ENCODE data around the gene SOX6.
"Not testable (repeated sequence)": the region's sequence is repeated elsewhere in the genome, so short reads cannot be mapped to it uniquely, and the experiment has no call there.

SOX6 gene

DNA sequence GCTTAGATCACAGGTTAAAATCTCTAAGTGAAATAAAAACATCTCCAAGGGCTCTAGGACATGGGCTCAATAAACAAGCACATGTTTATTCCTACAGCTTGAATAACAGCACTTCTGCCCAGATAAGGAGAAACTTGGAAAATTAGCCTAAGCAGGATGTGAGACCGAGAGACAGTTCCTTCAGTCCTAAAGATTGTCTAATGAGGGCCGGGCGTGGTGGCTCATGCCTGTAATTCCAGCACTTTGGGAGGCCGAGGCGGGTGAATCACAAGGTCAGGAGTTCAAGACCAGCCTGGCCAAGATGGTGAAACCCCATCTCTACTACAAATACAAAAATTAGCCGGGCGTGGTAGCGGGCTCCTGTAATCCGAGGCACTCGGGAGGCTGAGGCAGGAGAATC, 327.2 kb downstream of the SOX6 start:
- not testable (repeated sequence) for DNase-seq

DNA sequence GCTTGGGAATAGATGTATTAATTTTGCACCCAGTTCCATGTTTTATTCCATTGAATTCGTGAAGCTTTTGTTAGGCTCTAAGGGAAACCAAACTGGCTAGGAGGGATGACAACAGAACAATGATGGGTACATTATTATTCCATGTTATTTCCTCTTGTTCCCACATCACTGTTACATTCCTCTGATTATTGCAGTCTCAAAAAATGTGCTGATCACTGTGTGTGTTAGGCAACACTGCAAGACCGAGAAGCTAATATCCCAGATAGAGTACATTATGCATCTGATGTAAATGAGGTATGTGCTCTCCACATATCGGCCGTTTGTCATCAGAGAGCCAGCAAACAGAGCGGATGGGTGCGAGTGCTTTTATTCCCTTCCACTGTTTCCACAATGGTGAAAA, 327.9 kb downstream of the SOX6 start:
- no peak for DNase-seq

DNA sequence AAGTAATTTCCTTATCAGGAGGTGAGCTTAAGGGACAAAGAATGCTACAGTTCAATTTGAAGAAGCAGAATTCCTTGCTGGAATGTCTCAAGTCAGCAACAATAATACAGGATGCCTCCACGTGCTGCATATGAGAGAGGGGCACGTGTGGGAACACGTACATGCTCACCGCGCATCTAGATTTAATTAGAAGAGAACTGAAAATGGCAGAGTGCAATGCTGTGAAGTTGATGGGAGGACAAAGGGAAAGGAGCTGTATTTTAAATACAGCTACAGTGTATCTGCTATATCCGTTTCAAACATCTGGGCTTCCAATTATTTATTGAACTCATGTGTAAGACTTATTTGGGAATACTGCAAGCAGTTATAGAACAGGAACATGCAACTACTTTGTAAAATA, 328.7 kb downstream of the SOX6 start:
- DNase-seq, result no peak

DNA sequence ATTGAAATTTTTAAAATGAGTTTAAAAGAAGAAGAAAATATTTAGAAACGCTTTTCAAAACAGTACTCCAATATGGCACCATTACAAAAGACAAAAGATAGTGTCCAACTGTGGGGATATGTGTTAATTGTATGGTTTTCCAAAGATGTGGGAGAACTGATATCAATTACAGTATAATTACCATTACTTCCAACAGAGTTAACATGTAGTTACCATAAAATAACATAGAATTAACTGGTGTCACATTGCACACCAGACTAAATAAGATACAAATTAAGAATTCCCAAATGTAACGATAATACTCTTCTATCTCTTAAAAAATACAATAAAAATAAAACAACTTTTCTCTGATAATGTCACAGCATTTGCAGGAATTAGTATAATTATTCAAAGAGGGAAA, 329.5 kb downstream of the SOX6 start:
- no peak for DNase-seq

DNA sequence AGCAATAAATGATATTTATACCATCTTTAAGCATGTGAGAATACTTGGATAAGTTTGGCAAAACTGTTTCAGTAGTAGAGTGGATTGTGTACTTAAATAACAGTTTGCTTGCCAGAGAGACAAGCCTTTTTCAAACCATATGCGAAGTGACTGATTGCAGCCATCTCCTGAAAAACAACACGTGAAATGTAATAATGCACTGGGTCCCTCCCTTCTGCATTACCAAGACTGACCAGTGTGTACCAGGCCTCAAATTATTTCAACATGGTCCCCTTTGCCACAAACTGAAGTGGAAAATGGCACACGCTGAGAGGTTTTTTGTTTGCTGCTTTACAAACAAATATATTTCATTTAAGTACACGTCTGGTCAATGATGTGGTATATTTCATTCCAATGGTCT, 337.4 kb downstream of the SOX6 start:
- DNase-seq, result no peak

DNA sequence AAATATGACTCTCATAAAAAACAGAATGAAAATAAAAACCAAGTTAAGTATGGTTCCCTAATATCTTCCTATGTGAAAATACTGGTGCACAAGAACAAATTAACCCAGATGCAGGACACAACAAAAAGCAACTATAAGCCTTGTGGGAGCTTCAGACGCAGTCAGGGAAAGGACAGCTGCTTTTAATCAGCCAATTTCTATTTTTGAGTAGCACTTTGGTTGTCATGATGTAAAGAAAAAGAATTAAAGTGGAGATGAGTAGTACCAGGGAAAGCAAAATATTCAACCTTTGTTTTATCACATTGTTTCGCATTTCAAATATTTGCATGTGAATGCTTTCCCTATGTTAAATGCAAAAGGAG, 339.9 kb downstream of the SOX6 start:
- DNase-seq, result no peak

DNA sequence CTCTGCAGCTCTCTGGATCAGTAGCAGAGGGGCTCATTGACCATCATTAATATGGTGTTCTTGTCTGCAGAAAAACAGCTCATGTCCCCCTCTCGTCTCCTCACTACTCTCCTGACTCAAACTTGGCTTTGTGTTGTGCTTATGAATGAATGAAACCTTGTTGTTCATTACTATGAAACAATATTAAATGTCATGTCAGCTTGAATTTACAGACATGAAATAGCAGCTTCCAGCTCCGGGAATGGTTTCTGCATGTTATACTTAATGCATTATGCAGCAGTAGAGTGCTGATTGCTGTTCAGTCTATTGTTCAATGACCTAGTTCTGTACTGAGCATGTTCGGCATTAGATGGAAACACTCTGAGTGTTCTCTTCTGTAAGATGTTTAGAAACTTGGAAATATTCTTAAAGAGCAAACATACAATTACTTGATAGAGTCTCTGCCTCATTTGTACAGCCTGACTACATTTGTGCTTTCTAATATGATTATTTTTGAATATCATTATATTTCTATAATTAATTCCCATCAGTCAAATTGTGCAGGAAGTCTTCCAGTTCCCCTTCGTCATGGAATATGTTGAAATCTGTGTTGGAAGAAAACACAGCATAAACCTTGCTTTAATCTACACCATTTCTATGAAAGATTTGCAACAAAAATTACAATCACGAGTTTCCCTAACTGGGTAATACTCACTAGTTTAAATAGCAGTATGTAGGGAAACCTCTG, 340.4 kb downstream of the SOX6 start:
- no peak for DNase-seq

DNA sequence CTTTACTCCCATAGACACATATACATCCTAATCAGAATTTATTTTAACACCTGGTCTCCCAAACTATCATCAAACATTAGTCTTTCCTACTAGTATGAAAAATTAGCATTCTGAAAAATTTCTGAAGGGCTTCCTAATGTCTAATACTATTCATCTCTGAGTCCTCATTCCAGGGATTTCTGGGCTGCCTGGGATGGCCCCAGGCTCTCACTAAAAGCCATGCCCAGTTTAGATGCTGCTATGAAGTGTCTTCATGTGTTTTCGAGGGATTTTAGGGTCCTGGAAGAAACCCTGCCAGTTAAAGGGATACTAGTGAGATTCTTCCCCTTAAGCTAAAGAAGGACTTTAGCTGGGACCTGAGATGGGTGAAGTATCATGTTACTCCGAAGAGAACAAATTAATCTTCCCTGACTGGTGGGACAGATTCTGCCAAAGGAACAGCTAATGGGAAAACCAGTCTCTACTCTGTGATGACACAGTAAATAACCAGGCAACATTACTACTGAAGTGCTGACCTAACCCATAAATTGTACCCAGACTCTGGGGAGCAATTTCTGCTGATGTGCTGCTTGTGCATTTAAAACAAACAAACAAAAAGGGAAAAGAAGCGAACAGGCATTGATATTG, 342.6 kb downstream of the SOX6 start:
- no peak for DNase-seq

DNA sequence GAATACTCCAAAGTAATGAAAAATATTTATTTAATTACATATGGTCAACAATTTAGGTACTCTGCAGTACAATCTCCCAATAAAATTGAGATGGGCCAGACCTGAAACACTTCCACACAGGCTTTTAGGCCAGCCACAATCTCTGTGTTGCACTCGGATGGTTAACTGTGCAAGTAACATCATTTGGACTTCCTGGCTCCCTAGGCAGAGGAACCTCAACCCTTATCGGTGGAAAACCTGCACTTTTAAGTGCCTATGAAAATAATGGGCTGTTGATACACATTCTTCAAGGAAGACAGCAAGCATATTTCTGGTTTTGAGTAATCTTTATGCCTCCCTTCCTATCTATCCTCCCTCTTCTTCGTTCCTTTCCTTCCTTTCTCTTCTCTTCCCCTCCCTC, 343.1 kb downstream of the SOX6 start:
- DNase-seq, result no peak

DNA sequence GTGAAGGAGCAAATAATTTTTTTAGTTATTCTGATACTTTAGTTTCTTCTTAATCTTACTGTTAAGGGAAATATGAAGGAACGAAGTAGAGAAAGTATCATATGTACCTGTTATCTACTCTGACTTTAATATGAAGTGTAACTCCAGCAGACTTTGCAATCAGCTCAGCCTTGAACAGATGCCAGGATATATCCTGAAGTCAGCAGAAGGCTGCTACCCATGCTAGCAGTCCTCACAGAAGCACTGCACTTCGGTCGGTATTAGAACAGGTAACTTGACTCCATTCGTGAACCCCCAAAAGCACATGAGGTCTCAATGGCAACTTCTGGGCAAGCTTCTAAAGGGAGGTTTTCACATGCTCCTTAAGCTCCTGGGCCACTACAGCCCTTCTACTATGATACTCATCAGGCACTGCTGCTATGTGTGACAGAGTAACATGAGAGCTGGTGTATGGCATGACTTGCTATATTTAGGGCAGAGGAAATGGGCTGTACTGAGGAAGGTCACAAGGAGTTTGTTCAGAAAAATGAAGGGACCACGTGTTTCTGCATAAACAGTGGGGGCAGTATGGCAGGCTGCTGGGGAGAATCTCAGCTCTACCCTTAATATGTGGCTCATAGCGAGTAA, 344.1 kb downstream of the SOX6 start:
- DNase-seq, result no peak

DNA sequence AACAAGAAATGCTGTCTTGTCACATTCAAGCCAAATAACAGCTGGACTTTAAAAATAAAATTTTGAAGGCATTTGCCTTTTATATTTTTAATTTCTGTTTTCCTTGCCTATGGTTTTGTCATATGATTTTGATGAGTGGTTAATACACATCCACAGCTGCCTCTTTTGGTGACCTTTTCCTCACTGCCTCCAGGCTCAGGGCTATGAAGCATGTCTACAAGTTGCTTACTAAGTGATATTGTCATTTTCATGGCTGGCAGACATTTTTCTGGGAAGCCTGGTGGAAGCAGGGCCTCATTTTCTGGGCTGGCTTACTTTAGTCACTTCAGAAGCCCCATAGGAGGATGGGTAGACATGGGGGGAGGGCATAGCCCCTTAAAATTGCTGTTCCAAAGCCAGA, 344.9 kb downstream of the SOX6 start:
- DNase-seq, result no peak

DNA sequence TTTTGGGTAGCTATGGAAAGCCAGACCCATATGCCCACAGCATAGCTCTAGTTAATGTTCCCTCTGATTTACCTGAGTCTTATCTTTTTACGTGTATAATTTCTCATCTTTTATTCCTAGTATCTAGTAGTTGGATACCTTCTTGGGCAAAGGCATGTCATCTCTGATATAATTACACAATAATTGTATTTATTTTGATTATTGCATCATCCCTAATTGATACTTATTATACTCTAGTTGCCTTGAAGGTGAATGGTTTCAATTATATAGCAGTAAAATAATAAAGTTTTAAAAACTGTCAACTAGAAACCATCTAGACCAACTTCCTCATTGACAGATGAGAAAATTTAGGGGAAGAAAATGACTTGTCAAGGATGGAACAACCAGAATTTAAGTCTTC, 347.3 kb downstream of the SOX6 start:
- DNase-seq, result no peak

DNA sequence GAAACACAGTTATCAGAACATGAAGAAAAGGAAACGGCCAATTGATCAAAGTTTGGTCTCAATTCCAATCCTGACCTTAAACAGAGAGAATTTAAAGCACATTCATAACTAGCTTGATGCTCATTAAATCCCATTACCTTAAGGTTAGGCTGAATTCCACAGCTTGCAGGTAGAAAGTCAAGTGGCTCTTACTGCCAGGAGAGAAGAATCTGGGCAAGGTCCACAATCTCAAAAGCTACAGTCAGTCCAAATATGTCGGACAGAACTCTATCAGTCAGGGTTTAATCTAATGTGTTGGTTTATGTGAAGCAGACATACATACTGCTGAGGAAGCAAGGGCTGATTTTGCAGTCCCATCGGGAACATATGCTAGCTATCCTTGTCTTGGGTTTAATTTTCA, 348.8 kb downstream of the SOX6 start:
- DNase-seq, result no peak

DNA sequence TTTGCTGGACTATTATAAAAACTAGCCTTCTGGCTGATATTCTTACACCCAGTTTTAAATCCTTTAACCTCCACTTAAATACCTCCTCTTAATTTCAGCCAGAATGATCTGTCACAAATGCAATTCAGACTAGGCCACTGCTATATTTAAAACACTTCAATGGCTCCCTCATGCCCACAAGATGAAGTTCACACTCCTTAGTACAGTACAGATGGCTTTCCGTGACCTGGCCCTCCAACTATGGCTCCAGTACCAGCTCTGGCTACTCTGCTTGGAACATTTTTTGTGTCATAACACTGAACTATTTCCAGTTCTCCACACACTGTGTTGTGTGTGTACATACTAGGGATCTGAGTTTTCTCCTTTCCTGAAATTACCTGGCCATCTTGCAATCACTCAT, 353.4 kb downstream of the SOX6 start:
- DNase-seq, result no peak

DNA sequence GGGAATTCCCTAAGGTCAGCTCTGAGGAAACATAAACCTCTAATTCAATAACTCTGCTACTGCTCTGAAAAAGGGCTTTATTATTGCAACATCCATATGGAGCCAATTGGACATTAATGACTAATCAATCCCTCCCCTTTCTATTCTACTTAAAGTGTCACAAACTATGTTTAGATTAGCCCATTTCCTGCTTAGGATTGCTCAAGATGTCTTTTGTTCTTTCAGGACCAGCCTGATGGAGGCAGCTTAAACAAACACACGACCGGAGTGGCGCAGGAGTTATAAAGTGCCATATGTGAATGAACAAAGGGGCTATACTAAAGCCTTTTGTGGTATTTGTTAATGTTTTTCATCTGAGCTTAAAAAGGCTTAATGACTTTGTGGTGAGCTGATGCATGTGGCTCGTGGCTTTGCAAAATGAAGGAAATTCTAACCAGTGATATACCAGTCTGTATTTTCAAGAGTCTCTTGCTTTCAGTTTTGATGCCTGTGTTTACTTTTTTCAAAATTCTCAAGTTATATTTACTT, 354.4 kb downstream of the SOX6 start:
- DNase-seq, result no peak

DNA sequence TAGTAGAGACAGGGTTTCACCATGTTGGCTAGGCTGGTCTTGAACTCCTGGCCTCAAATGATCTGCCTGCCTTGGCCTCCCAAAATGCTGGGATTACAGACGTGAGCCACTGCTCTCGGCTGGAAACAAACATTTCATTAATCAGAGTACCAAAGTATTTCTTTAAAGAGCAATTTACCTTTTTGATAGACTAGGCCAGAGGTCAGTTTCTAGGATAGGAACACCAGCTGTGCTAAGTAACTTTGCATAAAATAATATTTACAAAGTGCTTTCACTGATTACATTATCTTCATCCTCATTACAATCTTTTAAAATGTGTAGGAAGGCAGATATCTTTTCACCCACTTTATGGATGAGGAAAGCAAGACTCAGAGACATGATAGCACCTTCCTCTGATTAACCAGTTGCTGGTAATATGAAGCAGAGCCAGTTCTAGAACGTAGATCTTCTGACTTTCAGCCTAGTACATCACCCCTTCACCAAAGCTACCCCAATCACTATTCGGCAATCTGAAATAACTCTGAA, 355.2 kb downstream of the SOX6 start:
- no peak for DNase-seq

DNA sequence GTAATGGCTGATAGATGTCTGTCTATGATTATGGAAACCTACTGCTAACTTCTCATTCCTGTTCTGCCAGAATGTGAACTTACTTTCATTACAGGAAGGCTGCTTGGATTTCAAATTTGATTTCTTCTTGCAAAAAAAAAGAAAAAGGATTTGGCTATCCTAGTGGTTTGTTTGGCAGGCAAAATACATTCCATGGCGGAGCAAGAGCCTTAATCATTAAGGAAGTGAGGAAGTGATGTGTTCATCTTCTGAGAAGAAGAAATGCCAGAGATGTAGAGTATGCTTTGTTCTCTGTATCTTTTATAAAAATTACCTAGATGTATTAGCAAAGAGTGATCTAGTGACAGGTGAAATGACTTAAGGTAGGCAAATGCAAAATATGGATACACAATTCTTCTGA, 356.3 kb downstream of the SOX6 start:
- no peak for DNase-seq

DNA sequence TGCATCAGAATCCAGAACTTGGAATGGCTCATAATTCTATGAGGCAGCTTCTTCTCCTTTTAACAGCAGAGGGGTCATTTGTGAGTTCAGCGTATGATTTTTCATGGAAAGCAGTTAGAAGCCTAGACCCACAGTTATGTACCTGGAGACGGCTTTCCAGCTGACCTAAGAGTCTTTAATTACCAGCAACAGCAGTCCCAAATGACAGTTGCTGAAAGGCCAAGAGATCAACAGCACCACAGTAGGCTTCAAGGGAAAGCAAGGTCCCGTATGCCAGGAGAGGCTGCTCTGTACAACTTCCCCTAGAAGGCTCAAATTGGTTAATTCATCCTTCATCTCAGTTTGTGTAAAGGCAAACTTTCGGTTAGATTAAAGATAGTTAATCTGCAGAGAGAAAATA, 363.0 kb downstream of the SOX6 start:
- DNase-seq, result no peak

DNA sequence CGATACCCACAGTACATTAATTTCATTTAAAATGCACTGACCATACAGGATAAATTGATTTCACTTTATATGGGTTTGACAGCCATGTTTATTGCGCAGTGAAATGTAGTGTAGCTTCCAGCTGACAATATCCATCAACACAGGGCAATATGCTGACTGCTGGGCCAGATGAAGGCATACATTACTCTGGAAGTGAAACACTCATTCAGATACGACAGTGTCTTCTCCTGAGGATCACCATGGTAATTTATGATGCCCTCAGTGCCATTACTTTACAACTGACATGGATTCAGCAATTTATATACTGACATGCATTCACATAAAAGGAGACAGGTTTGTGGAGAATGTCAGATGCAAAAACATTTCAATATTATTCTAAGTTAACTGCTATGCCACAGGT, 365.1 kb downstream of the SOX6 start:
- no peak for DNase-seq

DNA sequence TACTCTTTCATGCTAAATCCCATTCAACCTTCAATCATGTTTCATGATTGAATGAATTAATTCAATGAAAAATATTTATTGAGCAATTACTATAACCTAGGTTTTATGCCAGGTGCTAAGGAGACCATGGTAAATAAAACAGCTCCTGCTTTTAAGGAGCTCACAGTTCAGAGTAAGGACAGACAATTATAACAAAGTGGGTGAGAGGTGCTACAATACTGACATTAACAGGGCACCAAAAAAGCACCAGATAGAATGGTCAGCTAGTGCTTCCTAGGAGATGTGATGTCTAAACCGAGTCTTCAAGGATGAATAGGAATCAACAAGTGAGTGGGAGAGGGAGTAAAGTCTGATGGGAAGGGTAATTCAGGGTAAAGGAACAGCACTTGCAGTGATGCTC, 366.7 kb downstream of the SOX6 start:
- no peak for DNase-seq

DNA sequence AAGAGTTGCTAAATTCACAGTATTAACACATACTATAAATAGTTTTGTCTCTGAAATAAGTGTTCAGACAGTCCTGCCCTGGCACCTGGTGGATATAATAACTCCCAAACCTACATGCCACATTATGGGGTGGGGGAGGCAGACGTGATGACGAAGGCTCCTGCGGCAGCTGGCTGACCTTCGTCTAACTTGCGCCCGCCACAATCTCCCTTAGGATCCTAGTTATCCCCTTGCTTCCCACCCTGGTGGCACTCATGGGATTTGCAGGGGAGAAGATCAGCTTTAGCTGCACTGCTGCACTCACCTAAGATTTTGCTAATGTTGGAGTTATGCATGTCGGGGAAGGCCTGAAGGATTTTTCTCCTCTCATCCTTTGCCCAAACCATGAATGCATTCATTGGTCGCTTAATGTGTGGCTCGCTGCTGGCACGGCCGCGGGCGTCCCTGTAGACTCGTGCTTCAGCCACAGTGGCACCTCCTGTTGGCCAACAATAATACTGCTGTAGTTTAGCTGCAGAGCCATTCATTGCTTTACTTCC, 367.6 kb downstream of the SOX6 start:
- no peak for DNase-seq

DNA sequence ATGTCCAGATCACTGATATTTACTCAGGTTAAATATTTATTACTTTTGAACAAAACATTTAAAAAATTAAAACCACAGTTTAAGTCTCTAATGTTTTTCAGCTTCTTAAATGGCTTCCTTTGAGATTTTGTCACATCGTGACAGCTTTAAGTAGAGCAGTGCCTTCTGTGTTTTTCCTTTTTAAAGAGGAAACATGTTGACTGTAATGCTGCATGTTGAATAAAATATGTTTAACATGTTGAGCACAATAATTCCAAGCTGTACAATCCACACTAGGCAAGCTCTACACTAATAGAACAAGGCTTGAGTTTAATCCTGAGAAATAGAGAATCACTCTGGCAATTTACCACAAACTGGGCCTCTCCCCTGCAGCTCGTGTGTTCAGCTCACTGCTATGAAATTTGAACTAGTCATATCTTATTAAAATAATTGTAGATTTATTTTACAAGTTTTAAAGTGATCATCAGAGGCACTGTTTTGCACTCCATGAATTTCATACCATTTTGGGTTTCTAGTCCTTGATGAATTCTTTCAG, 368.3 kb downstream of the SOX6 start:
- DNase-seq, result no peak

DNA sequence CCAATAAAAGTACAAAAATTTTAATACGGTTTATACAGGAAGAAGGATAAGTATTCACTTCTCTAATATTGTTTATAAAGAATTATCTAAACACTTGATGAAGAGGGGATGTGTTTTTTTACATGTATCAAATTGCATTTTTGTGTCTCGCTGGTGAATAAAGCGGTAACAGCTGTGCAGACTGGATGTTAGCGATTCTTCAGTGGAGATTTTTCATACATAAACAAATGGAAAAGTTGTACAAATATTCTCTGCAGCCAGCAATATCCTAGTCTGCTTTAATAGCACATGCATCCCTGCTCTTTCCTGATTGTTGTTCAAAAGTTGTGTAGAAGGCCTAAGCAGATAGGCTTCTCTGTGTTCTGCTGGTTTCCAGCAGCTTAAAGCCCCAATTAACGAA, 369.3 kb downstream of the SOX6 start:
- DNase-seq, result no peak

DNA sequence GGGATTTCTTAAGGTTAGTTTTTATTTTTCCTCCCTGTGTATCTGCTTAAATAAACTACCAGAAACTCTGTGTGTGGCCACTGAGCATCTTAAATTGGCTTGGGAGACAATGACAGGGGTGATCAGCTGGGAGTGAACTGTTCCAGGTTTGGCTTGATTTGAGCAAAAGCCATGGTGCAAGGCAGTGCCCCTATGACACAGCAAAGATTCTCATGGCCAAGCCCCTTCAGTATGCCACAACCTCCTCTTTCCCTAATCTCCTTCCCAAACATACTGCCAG, 370.5 kb downstream of the SOX6 start:
- no peak for DNase-seq

Measured in Kasumi-1 (cell line).